Parietal lobe (tissue), 2 donors: ENCODE results near the gene ZDHHC9. TPM values are rescaled to one million over a fixed set of nuclear protein-coding genes. Genes with fewer than 3 reads are reported as not detected.

Experiments
- small RNA-seq: library from RNA; depleted of rRNA; stranded (forward); fragments of <200 nt; gene quantifications from one replicate; pipeline ENCODE3, GENCODE V24; 2014; ENCODE audit warnings: low replicate concordance
- total RNA-seq: library from RNA; depleted of rRNA; stranded (reverse); fragments of >200 nt; gene quantifications from one replicate; pipeline ENCODE4 v1.2.3, GENCODE V29; 2014

Gene ZDHHC9
- 36.6 TPM for total RNA-seq

DNA sequence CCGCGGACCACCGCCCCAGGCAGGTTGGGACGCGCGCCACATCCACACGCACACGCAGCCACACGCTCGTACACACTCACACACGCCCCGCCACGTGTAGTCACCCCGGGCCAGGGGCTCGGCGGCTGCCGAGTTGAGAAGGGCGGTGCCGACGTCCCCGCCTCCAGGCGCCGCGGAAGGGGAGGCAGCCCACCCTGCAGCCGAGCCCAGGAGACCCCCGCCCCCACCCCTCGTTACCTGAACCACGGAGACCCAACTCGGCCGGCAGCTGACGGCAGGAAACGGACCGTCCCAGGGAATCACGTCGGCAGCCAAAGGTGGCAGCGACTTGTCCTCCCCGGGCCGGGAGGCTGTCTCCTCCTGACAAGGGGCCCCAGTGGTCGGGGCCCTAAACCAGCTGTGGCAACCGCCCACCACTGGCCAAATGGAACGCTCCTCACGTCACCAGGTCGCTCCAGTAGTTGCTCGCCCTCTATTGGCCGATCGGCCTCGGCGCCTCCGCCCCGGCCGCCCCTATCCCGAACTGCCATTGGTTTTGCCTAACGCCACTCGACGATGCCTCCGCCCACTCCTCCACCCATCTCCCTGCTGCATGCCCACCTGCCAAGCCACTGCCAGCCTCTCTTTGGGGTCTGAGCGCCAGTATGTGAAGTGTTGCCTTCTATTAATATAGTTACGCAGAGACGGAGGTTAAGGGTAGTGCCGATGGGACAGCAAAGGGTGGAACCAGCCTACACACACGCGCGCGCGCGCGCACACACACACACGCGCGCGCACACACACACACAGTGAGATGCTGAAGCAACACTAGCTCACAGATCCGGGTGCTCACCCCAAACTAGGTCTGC, at the start of gene ZDHHC9:
Gene ZDHHC9, minus strand, starts transcription at position 428 of the 848 bp plus-strand sequence. CDS start 1,941 bp downstream, outside the sequence.

GRCh38 chrX:129779747-129780146, 63.9 kb downstream of the ZDHHC9 start, which contains the start of gene SASH3:
SASH3 (plus strand) TSS chrX:129779949; CDS start chrX:129780098, 149 bp downstream.

Small RNAs within 50 kb of the gene (small RNA-seq; reads per million reads assigned to genes)
- not detected for gene RF00017

Other genes with a start within 250 kb of the ZDHHC9 start
- 3.1 TPM for gene APLN, start 188.9 kb downstream of the ZDHHC9 start, total RNA-seq
- gene XPNPEP2, start 104.9 kb downstream of the ZDHHC9 start, total RNA-seq: not detected
- 0.94 TPM for gene SASH3, start 63.9 kb downstream of the ZDHHC9 start, total RNA-seq
- gene UTP14A, start 62.3 kb upstream of the ZDHHC9 start, total RNA-seq: 12.5 TPM
- 5.6 TPM for gene BCORL1, start 138.7 kb upstream of the ZDHHC9 start, total RNA-seq